ENCODE measurements around the gene CYP19A1.

The CYP19A1 gene

DNA sequence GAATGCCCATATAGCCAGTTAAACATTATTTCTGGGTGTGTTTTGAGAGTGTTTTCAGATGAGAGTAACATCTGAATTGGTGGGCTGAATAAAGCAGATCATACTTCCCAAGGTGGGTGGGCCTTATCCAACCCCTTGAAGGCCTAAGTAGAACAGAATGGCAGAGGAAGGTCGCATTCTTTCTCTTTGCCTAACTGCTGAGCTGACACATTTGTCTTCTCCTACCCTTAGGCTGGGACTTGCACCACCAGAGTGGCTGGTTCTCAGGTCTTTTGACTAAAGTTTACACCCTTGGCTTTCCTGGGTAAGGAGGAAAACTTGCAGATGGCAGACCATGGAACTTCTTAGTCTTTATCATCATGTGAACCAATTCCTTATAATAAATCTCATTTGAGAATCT, 157.9 kb downstream of the CYP19A1 start (continued):
- TF ChIP-seq ZNF768 (tag by site-specific recombination; IDR thresholded peaks at IDR 0.05) (no peak), ZNF292 (tag by site-specific recombination; IDR thresholded peaks at IDR 0.05; ENCODE audit: borderline replicate concordance, low read depth) (no peak), ZNF138 (tag by site-specific recombination; IDR thresholded peaks at IDR 0.05; ENCODE audit: borderline replicate concordance) (no peak), ZNF239 (tag by site-specific recombination; IDR thresholded peaks at IDR 0.05) (no peak)

- TF ChIP-seq REPIN1 (tag by site-specific recombination; IDR thresholded peaks at IDR 0.05; ENCODE audit: low read depth) (no peak), ZNF658 (tag by site-specific recombination; IDR thresholded peaks at IDR 0.05) (no peak), YY1 (tag by site-specific recombination; IDR thresholded peaks at IDR 0.05) (no peak)
- Histone ChIP-seq H3K9me3 (ENCODE audit: control insufficient read depth, insufficient read depth, low read depth, low read length) (no peaks in the 10 kb centered on the region), H3K27ac (ENCODE audit: extremely low read depth, low read depth, low read length) (no peak overlapping the region), H3K36me3 (ENCODE audit: control insufficient read depth in 2 of 2, insufficient read depth in 1 of 2, low read length in 2 of 2) (no peaks in the 10 kb centered on the region), H3K4me1 (ENCODE audit: control insufficient read depth, insufficient read depth, low read length) (no peaks in the 10 kb centered on the region), H3K4me3 (ENCODE audit: low read depth, low read length) (no peak overlapping the region)
- CTCF ChIA-PET = no interaction called here
- POLR2A ChIA-PET = no interaction called here
These were observed 158.4 kb downstream of the CYP19A1 start for GRCh38 chr15:51180011-51180410.

DNA sequence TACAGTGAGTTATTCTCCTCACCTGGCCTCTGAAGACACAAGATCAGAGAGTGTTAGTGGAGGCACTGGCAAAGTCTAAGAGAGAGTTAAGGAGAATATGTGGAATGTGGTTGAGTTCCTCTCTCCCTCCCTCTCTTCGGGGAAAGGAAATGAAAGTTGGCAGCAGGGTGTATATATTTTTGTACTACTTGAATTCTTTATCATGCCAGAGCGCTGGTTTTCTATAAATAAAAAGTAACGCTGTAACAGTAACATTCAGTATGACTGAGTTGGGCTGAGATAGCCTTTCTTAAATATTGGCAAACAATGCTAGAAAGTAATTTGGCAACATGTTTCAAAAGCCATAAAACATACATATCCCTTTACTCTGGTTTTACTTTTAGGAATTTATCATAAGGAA, 166.2 kb downstream of the CYP19A1 start:
- TF ChIP-seq TCF7L2 (IDR thresholded peaks at IDR 0.05; ENCODE audit: borderline replicate concordance, low read depth, low read length) = no peak
- CTCF ChIA-PET = interaction anchor here (1.0 to 3.4 kb wide), 2 partner anchors 9 to 21 kb away, joined by 4 to 27 read pairs; no protein-coding TSS in a partner anchor
- no peaks in the 10 kb centered on the region for H3K9me3 ChIP-seq (ENCODE audit: control insufficient read depth, insufficient read depth, low read depth, low read length)
- no peaks in the 10 kb centered on the region for H3K36me3 ChIP-seq (ENCODE audit: control insufficient read depth in 2 of 2, insufficient read depth in 1 of 2, low read length in 2 of 2)
- no peak overlapping the region for H3K4me3 ChIP-seq (ENCODE audit: low read depth, low read length)
- H3K4me1 ChIP-seq (ENCODE audit: control insufficient read depth, insufficient read depth, low read length) = no peaks in the 10 kb centered on the region
- no peak overlapping the region for H3K27ac ChIP-seq (ENCODE audit: extremely low read depth, low read depth, low read length)
- POLR2A ChIA-PET = interaction anchor here (0.6 kb wide), 1 partner anchor 374 kb away, joined by 3 read pairs; no protein-coding TSS in a partner anchor

- CTCF ChIA-PET = interaction anchor here (1.0 to 3.4 kb wide), 2 partner anchors 9 to 21 kb away, joined by 4 to 27 read pairs; no protein-coding TSS in a partner anchor
These were observed 166.8 kb downstream of the CYP19A1 start for GRCh38 chr15:51171634-51171932.

GRCh38 chr15:51170882-51171633, 167.3 kb downstream of the CYP19A1 start:
- Histone ChIP-seq H3K36me3 (ENCODE audit: control insufficient read depth in 2 of 2, insufficient read depth in 1 of 2, low read length in 2 of 2) (no peaks in the 10 kb centered on the region), H3K4me3 (ENCODE audit: low read depth, low read length) (no peak overlapping the region), H3K27ac (ENCODE audit: extremely low read depth, low read depth, low read length) (no peak overlapping the region), H3K4me1 (ENCODE audit: control insufficient read depth, insufficient read depth, low read length) (no peaks in the 10 kb centered on the region), H3K9me3 (ENCODE audit: control insufficient read depth, insufficient read depth, low read depth, low read length) (no peaks in the 10 kb centered on the region)
- no peak for TF ChIP-seq ZNF10 (tag by site-specific recombination; IDR thresholded peaks at IDR 0.05)
- TF ChIP-seq ZNF404 (tag by site-specific recombination; IDR thresholded peaks at IDR 0.05) = no peak
- ChIA-PET CTCF (interaction anchor here (0.5 to 3.4 kb wide), 3 partner anchors 8 to 99 kb away, joined by 3 to 27 read pairs (median 4); no protein-coding TSS in a partner anchor), POLR2A (no interaction called here)

More at GRCh38 chr15:51171634-51171932, 166.8 kb downstream of the CYP19A1 start:
- no peaks in the 10 kb centered on the region for H3K36me3 ChIP-seq (ENCODE audit: control insufficient read depth in 2 of 2, insufficient read depth in 1 of 2, low read length in 2 of 2)
- H3K4me1 ChIP-seq (ENCODE audit: control insufficient read depth, insufficient read depth, low read length) = no peaks in the 10 kb centered on the region
- H3K4me3 ChIP-seq (ENCODE audit: low read depth, low read length) = no peak overlapping the region
- no peak overlapping the region for H3K27ac ChIP-seq (ENCODE audit: extremely low read depth, low read depth, low read length)
- POLR2A ChIA-PET = interaction anchor here (0.6 kb wide), 1 partner anchor 375 kb away, joined by 3 read pairs; no protein-coding TSS in a partner anchor
- H3K9me3 ChIP-seq (ENCODE audit: control insufficient read depth, insufficient read depth, low read depth, low read length) = no peaks in the 10 kb centered on the region
- TF ChIP-seq ZFHX2 (tag by site-specific recombination; conservative IDR thresholded peaks at IDR 0.05) = no peak
- TF ChIP-seq YY2 (tag by site-specific recombination; IDR thresholded peaks at IDR 0.05) = no peak
- no peak for TF ChIP-seq MEIS1 (CRISPR knock-in tag; IDR thresholded peaks at IDR 0.05; ENCODE audit: borderline replicate concordance)
- TF ChIP-seq ZNF23 (tag by site-specific recombination; IDR thresholded peaks at IDR 0.05; ENCODE audit: borderline replicate concordance) = no peak
